Measurements from ENCODE around the gene ADAMTSL1. TPM values are rescaled to one million over a fixed set of nuclear protein-coding genes. Genes with fewer than 3 reads are reported as not detected.

The ADAMTSL1 gene
- total RNA-seq (2022; extraction: Qiagen RNA extraction), result 0.08 to 0.09 TPM in 2 of 5 replicates, not detected in the others

GRCh38 chr9:18473652-18474279 lies at the start of gene ADAMTSL1:
ADAMTSL1 (plus strand) TSS chr9:18474153; CDS start chr9:18474233, 80 bp downstream.

